HG03521 (cell line): ENCODE results near the gene ADGRL2.

Source experiments
- ATAC-seq: cut with Tn5 transposase; IDR thresholded peaks from one replicate; pipeline ENCODE4 v1.9.1; 2021; ENCODE audit warnings: mild to moderate bottlenecking, moderate library complexity; ENCODE audit not compliant: unreplicated experiment

The ADGRL2 gene

GRCh38 chr1:81800695-81801650 lies at the start of gene ADGRL2:
ADGRL2 (plus strand) TSS chr1:81800934; CDS start chr1:81836985, 36,051 bp downstream.
- peak; percentile 68 for ATAC-seq

- no peak for ATAC-seq
These were observed 47.9 kb upstream of the ADGRL2 start for GRCh38 chr1:81752840-81753239.

GRCh38 chr1:81754424-81754823 lies 46.3 kb upstream of the ADGRL2 start:
- ATAC-seq: no peak

GRCh38 chr1:81756872-81757271 lies 43.9 kb upstream of the ADGRL2 start:
- ATAC-seq: no peak

GRCh38 chr1:81757398-81758020 lies 43.2 kb upstream of the ADGRL2 start:
- no peak for ATAC-seq

- ATAC-seq: no peak
These were observed 42.6 kb upstream of the ADGRL2 start for GRCh38 chr1:81758181-81758580.

GRCh38 chr1:81760477-81761097 lies 40.1 kb upstream of the ADGRL2 start:
- ATAC-seq: no peak

- no peak for ATAC-seq
These were observed 25.2 kb upstream of the ADGRL2 start for GRCh38 chr1:81775510-81775909.

GRCh38 chr1:81780705-81781454 lies 19.9 kb upstream of the ADGRL2 start:
- ATAC-seq: no peak

GRCh38 chr1:81781749-81782148 lies 19.0 kb upstream of the ADGRL2 start:
- no peak for ATAC-seq

GRCh38 chr1:81792184-81792583 lies 8.6 kb upstream of the ADGRL2 start:
- ATAC-seq: no peak

GRCh38 chr1:81797701-81798100 lies 3.0 kb upstream of the ADGRL2 start:
- ATAC-seq: no peak

- ATAC-seq: no peak
These were observed 617 bp upstream of the ADGRL2 start for GRCh38 chr1:81799939-81800694.

- ATAC-seq: peak; percentile 20
These were observed 1.1 kb downstream of the ADGRL2 start for GRCh38 chr1:81801651-81802456.

- ATAC-seq: no peak
These were observed 1.6 kb downstream of the ADGRL2 start for GRCh38 chr1:81802457-81802706.

GRCh38 chr1:81802707-81803430 lies 2.1 kb downstream of the ADGRL2 start:
- no peak for ATAC-seq

- ATAC-seq: no peak
These were observed 2.8 kb downstream of the ADGRL2 start for GRCh38 chr1:81803431-81804110.

GRCh38 chr1:81804312-81804711 lies 3.6 kb downstream of the ADGRL2 start:
- no peak for ATAC-seq
